HCT116 (cell line): ENCODE results near the gene MAP4K2. TPM values are rescaled to one million over a fixed set of nuclear protein-coding genes. Genes with fewer than 3 reads are reported as not detected.

Experiments
- ATAC-seq: fragments of 200-7000 bp; cut with Tn5 transposase; 2 replicates; pipeline ENCODE4 v1.9.1; 2020; ENCODE audit warnings: mild to moderate bottlenecking, moderate library complexity
- BruUV-seq: library from RNA; stranded (reverse); fragments of 400-500 nt; replicated peaks from 2 replicates; lab custom pipeline; 2021; lab: Mats Ljungman, UMichigan
- CTCF ChIA-PET: fragments of 300-600 bp; sonication (Branson Sonifier 250); formaldehyde crosslinking; loops from one replicate; lab custom pipeline; 2021; ENCODE audit warnings: antibody characterized with exemption; lab: Charles Lee
- POLR2A ChIA-PET: fragments of 300-600, 350-600 bp; sonication (Branson Sonifier 250); formaldehyde crosslinking; loops from one replicate; lab custom pipeline; 2021; ENCODE audit warnings: antibody characterized with exemption; lab: Charles Lee
- RAD21 ChIA-PET, 2 experiments: fragments of 300-600 bp; sonication (Branson Sonifier 250); formaldehyde crosslinking; loops; one replicate each; lab custom pipeline; 2023; ENCODE audit warnings: low total read pairs in 2 of 2; ENCODE audit not compliant: uncharacterized antibody in 2 of 2, unreplicated experiment in 2 of 2, low non-redundant PET in 1 of 2; lab: Charles Lee
- DNase-seq: peaks from one replicate; pipeline ENCODE4 v3.0.0-alpha.2; 2010; ENCODE audit warnings: low read depth, low spot score
- H2AFZ ChIP-seq: fragments of 200-600 bp; shearing (Covaris generic), sonication (generic); 2 replicates; pipeline ENCODE4 v1.6.1; 2017; ENCODE audit warnings: low read depth, mixed run types, mixed read lengths, antibody characterized with exemption, low read length; ENCODE audit not compliant: poor library complexity, severe bottlenecking
- H3K27ac ChIP-seq: 2 replicates; pipeline ENCODE4 v1.5.1; 2012; ENCODE audit warnings: low read depth, low read length
- H3K27me3 ChIP-seq: fragments of 200-600 bp; sonication (generic); 2 replicates; pipeline ENCODE4 v1.6.1; 2016; ENCODE audit warnings: mixed run types, low read length, mixed read lengths; ENCODE audit not compliant: insufficient read depth
- H3K36me3 ChIP-seq, 2 experiments: fragments of 200-500 bp in 1 of 2; fragments of 200-600 bp in 1 of 2; sonication (Bioruptor generic) in 1 of 2; sonication (generic) in 1 of 2; 2 replicates each; pipeline versions ENCODE4 v1.5.1 to v1.6.1; 2014 to 2016; ENCODE audit warnings: low read length in 2 of 2, inconsistent platforms in 1 of 2, mixed read lengths in 1 of 2, mixed run types in 1 of 2; ENCODE audit not compliant: insufficient read depth in 2 of 2, control insufficient read depth in 1 of 2
- H3K4me1 ChIP-seq, 2 experiments: fragments of 200-600 bp in 1 of 2; sonication (generic) in 1 of 2; 2 replicates each; pipeline versions ENCODE4 v1.5.1 to v1.6.1; 2012 to 2017; ENCODE audit warnings: low read length in 2 of 2, inconsistent platforms in 1 of 2, mild to moderate bottlenecking in 1 of 2, mixed read lengths in 1 of 2, mixed run types in 1 of 2, moderate library complexity in 1 of 2; ENCODE audit not compliant: insufficient read depth in 2 of 2, control insufficient read depth in 1 of 2
- H3K4me2 ChIP-seq: fragments of 200-600 bp; sonication (generic); 2 replicates; pipeline ENCODE4 v1.6.1; 2017; ENCODE audit warnings: mixed run types, low read length, mixed read lengths
- H3K4me3 ChIP-seq, 2 experiments: fragments of 200-600 bp in 1 of 2; sonication (generic) in 1 of 2; replicated peaks in 1 of 2; 2 replicates each; pipeline ENCODE4 v1.5.1; 2011 to 2016; ENCODE audit warnings: low read length in 2 of 2, control low read depth in 1 of 2, low read depth in 1 of 2, mild to moderate bottlenecking in 1 of 2, mixed read lengths in 1 of 2, mixed run types in 1 of 2
- H3K79me2 ChIP-seq: fragments of 200-600 bp; sonication (generic); 2 replicates; pipeline ENCODE4 v1.6.1; 2017; ENCODE audit warnings: mild to moderate bottlenecking, mixed run types, low read length, moderate library complexity, mixed read lengths; ENCODE audit not compliant: insufficient read depth
- H3K9ac ChIP-seq: fragments of 200-600 bp; sonication (generic); 2 replicates; pipeline ENCODE4 v1.6.1; 2016; ENCODE audit warnings: low read length, mixed read lengths
- H3K9me2 ChIP-seq: fragments of 200-600 bp; sonication (generic), shearing (Covaris generic); 2 replicates; pipeline ENCODE4 v1.6.1; 2017; ENCODE audit warnings: mixed run types, mild to moderate bottlenecking, moderate library complexity; ENCODE audit not compliant: insufficient read depth
- H3K9me3 ChIP-seq, 2 experiments: fragments of 200-500 bp in 1 of 2; fragments of 200-600 bp in 1 of 2; sonication (Bioruptor generic) in 1 of 2; sonication (generic) in 1 of 2; 2 replicates each; pipeline ENCODE4 v1.6.1; 2014 to 2017; ENCODE audit warnings: low read length in 2 of 2, mixed read lengths in 2 of 2, inconsistent platforms in 1 of 2, low read depth in 1 of 2, mild to moderate bottlenecking in 1 of 2, mixed run types in 1 of 2, moderate library complexity in 1 of 2; ENCODE audit not compliant: control insufficient read depth in 1 of 2, insufficient read depth in 1 of 2
- H4K20me1 ChIP-seq: fragments of 200-600 bp; sonication (generic), shearing (Covaris generic); 2 replicates; pipeline ENCODE4 v1.6.1; 2017; ENCODE audit warnings: mixed run types, mild to moderate bottlenecking, moderate library complexity; ENCODE audit not compliant: insufficient read depth
- POLR2A ChIP-seq: IDR thresholded peaks from 2 replicates; pipeline ENCODE4 v1.7.0; 2011; ENCODE audit warnings: borderline replicate concordance; ENCODE audit not compliant: insufficient read depth, insufficient read length; ENCODE audit errors: extremely low read depth
- POLR2AphosphoS5 ChIP-seq: IDR thresholded peaks from 2 replicates; pipeline ENCODE4 v1.6.1; 2011; ENCODE audit warnings: mild to moderate bottlenecking, low read depth, low read length, moderate library complexity
- ZFX ChIP-seq: fragments of 450-650 bp; IDR thresholded peaks from 2 replicates; pipeline ENCODE4 v1.6.1; 2017
- intact Hi-C: fragments of 100-400 bp; cut with micrococcal nuclease; formaldehyde crosslinking; loops from 2 replicates; pipeline ENCODE4 v1.10.0; 2022
- total RNA-seq: library from RNA; stranded (reverse); gene quantifications from one replicate; pipeline ENCODE4 v1.2.1, GENCODE V29; 2021; ENCODE audit not compliant: unreplicated experiment
- TF ChIP-seq, protein P1 (sequence below): IDR thresholded peaks from 2 replicates; pipeline ENCODE4 v1.6.1; 2012; ENCODE audit warnings: low read depth

MAP4K2 gene
- total RNA-seq, 1 experiment from 2014 or later = 44.2 TPM

DNA sequence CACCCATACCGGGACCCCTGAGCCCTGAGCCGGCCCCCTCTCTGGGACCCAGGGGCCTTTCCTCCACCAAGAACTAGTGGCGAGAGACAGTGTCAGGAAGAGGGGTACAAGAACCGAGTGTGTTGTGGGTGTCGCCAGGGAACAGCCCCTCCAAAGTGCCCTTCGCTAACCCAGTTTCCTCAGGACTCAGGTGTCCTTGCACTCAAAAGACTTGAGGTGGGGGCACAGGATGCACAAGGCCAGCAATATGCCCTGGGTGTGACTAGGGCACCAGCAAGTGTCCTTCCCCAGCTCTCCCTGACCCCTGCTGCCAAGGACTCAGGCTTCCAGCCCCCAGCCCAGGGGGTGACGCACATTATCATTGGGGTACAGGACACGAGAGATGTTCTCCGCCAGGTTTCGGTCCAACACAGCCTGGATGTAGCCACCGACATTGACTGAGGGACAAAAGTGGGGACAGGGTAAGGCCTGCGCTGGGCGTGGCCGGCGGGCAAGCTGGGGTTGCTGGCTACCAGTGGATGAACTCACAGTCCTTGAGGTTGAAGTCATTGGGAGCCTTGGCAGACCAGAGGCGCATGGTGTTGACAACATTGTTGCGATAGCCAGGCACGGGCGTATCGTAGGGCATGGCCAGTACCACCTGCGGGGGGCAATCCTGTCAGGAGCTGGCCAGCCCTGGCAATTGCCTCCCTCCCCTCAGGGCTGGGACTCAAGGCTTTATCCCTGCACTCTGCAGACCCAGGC lies 47.9 kb downstream of the MAP4K2 start:
- POLR2A ChIA-PET = no interaction called here
- Histone ChIP-seq H2AFZ (no peak overlapping the region), H3K4me2 (no peak overlapping the region), H3K9ac (no peak overlapping the region), H4K20me1 (no peaks in the 10 kb centered on the region), H3K79me2 (no peaks in the 10 kb centered on the region), H3K4me3 (no peak overlapping the region), H3K9me3 (no peaks in the 10 kb centered on the region), H3K4me1 (peaks cover 0 to 6% of the 10 kb centered on the region in 2 experiments; a peak in 1 of 4 replicates), H3K9me2 (no peaks in the 10 kb centered on the region), H3K27me3 (no peaks in the 10 kb centered on the region), H3K36me3 (no peaks in the 10 kb centered on the region), H3K27ac (no peak overlapping the region)
- DNase-seq (no peak), ATAC-seq (no peak)
- no TSS peak for BruUV-seq
- RAD21 ChIA-PET = no interaction called here
- CTCF ChIA-PET = no interaction called here
- TF ChIP-seq ZFX = no peak
- no peak for TF ChIP-seq POLR2A
- no peak for TF ChIP-seq POLR2AphosphoS5
- TF ChIP-seq, protein P1, sequence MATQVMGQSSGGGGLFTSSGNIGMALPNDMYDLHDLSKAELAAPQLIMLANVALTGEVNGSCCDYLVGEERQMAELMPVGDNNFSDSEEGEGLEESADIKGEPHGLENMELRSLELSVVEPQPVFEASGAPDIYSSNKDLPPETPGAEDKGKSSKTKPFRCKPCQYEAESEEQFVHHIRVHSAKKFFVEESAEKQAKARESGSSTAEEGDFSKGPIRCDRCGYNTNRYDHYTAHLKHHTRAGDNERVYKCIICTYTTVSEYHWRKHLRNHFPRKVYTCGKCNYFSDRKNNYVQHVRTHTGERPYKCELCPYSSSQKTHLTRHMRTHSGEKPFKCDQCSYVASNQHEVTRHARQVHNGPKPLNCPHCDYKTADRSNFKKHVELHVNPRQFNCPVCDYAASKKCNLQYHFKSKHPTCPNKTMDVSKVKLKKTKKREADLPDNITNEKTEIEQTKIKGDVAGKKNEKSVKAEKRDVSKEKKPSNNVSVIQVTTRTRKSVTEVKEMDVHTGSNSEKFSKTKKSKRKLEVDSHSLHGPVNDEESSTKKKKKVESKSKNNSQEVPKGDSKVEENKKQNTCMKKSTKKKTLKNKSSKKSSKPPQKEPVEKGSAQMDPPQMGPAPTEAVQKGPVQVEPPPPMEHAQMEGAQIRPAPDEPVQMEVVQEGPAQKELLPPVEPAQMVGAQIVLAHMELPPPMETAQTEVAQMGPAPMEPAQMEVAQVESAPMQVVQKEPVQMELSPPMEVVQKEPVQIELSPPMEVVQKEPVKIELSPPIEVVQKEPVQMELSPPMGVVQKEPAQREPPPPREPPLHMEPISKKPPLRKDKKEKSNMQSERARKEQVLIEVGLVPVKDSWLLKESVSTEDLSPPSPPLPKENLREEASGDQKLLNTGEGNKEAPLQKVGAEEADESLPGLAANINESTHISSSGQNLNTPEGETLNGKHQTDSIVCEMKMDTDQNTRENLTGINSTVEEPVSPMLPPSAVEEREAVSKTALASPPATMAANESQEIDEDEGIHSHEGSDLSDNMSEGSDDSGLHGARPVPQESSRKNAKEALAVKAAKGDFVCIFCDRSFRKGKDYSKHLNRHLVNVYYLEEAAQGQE = no peak
- intact Hi-C loops = no loop called here
